NCI-H1436 treated with DMSO at 0.1 percent for 48 hours (cell line): ENCODE results near the gene JARID2.
"Not testable (repeated sequence)": the region's sequence is repeated elsewhere in the genome, so short reads cannot be mapped to it uniquely, and the experiment has no call there.

ENCODE experiments used
- DNase-seq: peaks from one replicate; lab custom pipeline; 2025; lab: John Stamatoyannopoulos, UW

The JARID2 gene

DNA sequence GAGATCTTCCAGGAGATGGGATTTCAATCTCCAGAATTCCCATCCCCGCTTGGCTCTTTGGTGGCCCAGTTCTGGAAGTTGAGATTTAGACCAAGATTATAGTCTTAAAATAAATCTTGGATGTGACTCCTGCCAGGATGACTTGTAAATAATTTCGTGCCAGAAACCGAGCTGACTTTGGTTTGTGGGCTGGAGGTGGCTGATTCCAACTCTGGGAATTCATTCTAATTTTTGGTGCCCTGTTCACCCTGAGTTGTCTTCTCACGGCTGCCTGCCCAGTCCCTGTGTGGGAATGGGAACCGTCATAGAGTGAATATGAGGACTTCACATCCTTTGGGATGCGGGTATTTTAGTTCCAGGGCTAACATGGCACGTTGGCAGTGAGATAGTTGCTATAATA is 64.8 kb downstream of the JARID2 start:
- no peak for DNase-seq

DNA sequence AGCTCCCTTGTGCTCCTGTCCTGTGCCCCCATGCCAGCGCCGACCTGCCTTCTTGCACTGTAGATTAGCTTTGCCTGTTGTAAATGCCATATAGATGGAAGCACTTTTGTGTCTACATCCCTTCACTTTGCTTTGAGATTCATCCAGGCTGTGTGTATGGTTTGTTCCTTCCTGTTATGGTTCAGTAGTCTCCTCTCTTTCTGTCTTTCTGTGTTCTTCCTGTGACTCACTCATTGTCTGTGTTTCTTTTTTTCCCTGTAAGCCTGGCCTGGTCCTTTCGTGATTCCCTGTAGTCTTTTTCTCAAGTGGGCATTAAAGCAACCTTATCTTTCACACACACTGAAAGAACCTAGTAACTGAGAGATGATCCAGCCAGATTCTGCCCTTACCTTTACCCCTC is 66.6 kb downstream of the JARID2 start:
- DNase-seq, result no peak

DNA sequence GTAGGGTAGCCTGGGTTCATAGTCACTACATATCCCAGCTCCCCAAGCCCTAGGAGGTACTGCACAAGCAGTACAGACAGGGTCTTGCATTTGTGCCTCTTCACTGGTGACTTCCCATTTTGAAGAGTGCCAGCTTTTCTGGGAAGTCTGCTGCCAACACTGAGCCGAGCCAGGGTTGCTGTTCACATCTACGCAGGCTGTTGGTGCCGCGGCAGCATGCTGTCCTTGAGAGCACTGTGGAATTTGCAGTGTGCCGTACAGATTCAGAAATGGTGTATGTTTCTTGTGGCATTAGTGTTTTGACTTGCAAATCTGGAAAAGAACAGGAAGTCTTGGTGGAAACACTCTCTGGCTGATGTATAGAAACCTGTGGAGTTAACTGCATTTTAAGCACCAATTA is 67.5 kb downstream of the JARID2 start:
- DNase-seq, result no peak

DNA sequence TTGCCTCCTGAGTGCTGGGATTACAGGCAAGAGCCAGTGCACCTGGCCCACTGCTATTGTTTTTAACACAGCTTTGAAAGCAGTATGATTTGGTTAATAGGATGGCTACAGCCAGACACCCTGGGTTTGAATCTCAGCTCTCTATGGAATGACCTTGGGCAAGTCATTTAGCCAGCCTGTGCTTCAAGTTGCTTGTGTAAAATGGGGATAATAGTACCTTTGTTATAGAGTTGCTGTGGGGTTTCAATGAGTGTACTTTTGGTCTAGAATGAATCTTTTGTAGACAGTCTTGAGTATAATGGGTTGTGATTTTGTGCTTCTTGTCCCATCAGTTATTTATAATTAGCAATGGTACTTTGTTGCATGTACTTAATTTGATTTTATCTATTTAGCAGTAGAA is 70.9 kb downstream of the JARID2 start:
- no peak for DNase-seq

DNA sequence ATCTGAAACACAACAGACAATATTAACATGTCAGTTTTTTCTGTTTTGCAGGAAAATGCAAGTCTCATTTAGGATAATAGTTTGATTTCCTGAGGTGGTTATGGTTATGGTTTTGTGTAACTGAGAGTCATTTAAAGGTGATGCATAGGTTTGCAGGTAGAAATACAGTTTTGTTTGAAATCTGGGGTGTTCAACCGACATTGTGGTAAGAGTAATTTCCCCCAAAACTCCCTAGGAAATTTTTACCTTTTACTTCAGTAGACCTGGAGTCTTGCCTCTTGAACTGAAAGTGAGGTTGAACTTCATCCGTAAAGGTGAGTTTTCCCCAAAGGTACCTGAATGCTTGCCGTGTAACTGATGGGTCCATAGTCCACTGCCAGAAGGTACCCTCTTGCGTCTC is 71.4 kb downstream of the JARID2 start:
- no peak for DNase-seq

DNA sequence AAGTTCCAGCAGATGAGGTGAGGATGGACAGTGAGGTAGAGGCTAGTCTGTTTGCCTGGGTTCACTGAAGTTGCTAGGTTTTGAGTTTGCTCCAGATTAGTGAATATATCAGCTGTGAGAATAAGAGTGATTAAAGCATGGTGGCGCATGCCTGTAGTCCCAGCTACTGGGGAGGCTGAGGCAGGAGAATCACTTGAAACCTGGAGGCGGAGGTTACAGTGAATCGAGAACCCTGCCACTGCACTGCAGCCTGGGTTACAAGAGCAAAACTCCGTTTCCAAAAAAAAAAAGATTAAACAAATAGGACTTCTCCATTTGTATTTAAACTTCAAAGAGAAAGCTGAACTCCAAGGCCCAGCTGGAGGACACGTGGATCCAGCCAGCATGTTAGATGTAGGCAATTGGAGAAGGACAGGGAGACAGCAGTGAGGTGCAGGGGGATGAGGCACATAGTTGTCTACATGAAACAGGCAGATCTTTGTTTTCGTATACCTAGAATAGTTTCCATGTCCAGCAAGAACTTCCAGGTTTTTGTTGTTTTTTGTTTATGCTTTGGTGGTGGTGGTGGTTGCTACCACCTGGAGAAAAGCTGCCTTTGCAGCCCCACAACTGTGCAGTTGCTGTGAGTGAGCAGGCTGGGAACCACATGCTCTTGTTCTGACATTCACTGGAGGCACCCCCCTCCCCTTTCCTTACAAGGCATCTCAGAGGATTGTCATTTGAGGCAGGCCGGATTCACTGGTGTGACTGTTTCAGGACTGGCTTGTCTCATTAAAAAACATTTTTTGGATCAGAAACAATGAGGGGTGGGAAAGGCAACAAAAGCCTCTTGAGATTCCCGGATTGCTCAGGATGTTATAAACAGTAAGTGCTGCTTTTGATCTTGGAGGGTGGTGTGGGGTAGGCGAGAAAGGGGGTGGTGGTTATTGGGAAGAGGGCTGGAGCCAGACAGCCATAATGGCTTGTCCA is 72.3 kb downstream of the JARID2 start:
- DNase-seq, result no peak

DNA sequence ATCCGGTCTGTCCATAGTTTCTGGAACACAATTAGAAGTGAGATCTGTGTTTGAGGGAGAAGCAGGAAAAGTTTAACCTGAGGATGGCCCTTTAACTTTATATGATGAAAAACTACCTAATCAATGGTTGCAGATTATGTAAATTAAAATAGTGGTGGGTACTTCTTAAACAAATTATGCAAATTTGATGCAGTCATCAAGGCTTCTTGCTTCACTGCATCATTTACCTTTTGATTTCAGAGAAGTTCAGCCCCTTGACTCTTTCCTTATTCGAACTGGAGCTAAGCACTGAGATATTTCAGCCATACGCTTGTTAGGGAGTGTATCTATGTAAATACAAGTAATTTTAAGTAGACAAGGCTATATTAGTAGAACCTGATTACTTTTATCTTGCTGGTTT is 73.8 kb downstream of the JARID2 start:
- DNase-seq, result no peak

DNA sequence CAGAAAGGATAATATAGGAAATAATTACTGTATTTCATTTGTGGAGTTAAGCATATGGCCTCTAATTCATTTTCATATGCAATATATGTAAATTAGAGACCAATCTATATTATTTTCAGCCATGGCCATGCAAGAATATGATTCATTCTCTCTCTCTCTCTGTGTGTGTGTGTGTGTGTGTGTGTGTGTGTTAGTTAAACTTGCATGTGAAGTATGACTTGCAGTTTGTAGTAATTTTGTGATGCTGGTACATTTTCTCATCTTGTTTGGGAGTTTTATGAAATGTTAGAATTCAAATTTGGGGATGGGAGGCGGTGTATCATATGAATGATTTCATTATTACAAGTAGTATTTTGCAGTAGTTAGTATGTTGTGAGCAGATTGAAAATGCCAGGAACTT is 74.8 kb downstream of the JARID2 start:
- no peak for DNase-seq

DNA sequence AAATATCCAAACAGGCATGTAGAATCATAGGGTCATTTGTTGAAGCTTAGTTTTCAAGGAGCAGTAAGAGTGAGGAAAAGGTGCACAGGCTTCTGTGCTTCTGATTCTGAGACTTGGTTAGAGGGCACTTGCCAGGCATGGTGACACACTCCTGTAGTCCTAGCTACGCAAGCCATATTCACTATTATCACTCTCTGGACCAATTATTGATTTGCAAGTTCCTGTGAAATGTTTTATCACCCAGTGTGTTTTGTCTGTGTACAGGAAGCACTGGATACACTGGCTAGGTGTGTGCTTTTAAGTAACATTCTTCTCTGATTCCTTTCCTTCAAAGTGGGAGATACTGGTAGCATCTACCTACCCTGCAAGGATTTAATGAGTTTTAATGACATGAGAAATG is 76.3 kb downstream of the JARID2 start:
- no peak for DNase-seq

DNA sequence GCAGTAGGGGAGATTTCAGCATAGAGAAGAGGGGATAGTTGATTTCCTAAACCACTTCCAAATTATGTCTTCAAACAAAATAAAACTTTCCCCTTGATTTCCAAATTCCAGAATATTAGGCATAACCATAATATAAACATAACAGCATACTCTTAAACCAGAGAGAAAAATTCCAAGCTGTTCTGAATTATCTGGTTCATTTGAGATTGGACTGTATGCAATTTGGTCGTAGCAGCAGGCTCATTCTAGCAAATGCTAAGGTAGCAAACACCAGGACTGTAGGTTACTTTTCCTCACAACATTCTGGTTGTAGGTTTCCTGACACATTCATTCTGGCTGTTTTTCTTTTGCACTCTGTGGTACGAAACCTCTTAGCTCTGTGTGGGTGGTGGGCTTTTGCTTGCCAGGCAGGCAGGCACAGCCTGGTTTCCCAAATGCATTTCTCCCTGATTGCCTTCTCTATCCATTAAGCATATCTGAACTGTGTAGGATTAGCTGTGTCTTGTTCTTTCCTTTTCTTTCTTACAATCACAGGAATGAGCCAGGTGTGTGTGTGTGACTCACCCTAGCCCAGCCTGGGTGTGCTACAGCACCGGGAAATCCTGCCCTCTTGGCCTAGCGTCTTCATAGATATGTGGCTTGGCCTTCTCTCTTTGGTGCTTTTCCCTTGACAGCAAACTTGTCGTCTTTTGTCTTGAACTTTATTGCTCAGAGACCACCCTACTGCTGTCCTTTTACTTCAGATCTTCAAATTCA is 77.1 kb downstream of the JARID2 start:
- DNase-seq, result no peak

DNA sequence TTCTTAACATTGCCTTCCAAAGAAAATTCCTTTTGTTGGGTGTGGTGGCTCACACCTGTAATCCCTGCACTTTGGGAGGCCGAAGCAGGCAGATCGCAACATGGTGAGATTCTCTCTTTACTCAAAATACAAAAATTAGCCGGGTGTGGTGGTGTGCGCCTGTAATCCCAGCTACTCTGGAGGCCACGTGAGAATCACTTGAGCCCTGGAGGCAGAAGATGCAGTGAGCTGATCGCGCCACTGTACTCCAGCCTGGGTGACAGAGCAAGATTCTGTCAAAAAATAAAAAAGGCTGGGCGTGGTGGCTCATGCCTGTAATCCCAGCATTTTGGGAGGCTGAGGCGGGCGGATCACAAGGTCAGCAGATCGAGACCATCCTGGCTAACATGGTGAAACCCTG is 77.7 kb downstream of the JARID2 start:
- DNase-seq, result not testable (repeated sequence)

DNA sequence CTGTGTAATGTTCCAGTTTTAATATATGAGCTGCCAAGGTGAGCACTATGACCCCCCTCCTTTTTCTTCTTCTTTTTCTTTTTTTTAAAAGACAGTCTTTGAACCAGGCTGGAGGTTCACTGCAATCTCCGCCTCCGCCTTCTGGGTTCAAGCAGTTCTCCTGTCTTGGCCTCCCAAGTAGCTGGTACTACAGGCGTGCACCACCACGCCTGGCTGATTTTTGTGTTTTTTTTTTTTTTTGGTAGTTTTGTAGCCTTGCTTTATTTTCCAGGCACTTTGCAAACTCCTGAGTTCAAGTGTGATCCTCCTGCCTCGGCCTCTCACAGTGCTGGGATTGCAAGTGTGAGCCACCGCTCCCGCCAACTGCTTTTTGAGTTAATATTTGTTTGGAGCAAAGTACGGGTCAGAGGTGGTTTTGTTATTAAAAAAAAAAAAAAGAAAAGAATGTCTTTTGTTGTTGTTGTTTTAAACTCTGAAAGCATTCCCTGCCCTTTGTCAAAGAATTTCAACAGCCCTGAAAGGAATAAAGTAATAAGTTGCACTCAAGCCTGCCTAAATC is 78.6 kb downstream of the JARID2 start:
- DNase-seq, result no peak

DNA sequence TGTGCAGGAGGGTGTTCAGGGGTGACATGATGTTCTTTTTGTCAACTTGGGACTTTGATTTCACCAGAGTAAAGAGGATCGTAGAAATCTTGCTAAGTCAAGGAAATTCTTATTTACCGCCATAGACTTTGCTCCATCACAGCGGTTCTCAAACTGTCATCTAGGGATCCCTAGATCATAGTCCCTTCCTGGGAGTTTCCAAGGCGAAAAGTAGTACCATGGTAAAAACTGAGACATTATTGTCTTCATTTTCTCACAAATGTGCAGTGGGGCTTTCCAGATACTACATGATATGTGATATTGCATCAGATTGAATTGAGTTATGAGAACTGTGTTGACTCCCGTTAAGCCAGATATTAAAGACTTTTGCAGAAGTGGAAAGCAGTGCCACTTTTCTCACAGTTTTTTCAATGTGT is 79.7 kb downstream of the JARID2 start:
- DNase-seq, result no peak

DNA sequence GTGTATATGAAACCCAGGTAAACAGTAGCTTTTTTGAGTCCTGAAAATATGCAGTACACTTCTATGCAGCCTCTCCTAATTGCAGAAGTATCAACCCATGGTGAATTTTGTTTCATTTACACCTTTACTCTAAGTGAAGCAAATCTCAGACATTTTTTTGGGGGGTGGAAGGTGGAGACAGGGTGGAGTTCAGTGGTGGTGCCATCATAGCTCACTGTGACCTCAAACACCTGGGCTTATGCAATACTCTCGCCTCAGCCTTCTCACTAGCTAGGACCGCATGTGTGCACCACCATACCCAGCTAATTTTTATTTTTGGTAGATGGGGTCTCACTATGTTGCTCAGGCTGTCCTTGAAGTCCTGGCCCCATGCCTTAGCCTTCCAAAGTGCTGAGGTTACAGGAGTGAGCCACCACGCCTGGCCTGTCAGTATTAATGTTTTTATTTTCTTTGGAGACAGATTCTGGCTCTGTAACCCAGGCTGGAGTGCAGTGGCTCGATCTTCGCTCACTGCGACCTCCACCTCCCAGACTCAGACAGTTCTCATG is 80.3 kb downstream of the JARID2 start:
- no peak for DNase-seq

DNA sequence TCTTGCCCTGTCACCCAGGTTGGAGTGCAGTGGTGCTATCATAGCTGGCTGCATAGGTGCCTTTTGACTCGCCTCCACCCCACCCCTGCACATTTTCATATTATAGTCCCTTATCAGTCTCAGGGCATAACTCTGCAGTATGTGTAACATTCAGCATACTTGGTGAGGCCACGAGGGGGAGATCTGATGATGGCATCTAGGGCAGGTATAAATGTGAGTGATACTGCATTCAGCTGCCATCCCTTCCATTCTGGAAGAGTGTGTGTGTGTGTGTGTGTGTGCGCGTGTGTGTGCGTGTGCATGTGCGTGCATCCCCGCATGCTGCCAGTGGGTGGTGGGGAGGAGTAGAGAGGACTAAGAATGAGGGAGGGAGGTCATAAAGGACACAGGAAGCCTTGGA is 81.4 kb downstream of the JARID2 start:
- no peak for DNase-seq

DNA sequence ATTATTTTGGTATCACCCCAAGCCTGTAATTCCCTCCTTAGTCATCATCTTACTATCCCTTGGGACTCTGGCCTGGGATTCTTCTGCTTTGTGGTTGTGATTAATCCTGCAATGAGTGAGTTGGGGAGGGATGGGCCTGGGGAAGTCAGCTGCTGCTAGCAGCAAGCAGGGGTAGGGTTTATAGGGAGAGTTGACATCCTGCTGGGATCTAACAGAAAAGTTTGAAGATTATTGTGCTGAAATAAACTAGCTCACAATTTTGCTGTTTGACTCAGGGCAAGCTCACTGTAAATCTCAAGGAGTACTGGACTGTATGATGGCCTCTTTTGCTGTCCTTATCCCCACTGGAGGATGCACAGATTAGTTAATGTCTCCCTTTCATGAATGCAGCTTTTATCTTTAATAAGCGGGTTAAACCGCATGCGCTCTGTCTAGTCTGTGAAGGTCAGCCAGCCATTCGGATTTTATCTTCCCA is 83.4 kb downstream of the JARID2 start:
- no peak for DNase-seq

DNA sequence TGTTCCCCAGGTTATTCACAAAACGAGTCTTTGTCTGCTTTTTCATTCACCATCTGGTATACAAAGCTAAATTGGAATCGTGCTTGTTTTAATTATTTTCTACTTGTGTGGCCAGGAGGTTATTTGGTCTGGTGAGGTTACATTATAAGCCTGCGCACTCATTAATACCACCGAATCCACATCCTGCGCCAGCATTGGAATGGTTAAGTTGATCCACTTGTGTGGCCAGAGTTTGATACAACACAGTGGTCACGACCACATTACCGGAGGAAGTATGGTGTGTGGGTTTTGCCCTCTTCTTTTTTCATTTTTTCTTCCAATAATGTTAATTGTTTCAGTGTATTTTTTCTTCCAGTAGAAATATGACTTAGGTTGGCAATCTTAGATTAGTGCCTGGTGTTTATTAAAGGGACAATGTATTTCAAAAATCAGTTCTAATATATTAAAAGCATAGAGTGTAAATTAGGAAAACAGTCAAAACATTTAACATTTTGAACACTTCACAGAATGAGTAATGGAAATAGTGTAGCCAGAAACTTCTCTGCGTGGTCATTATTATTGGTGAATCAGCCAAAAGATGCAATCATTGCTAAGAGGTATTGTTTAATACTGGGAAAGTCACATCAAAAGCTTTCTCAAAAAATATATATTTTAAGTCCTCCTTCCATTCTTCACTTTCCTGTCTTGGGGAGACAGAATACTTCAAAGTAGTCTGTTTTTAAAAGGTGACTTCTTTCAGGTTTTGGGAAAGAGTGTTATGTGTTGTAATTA is 84.5 kb downstream of the JARID2 start:
- DNase-seq, result no peak

DNA sequence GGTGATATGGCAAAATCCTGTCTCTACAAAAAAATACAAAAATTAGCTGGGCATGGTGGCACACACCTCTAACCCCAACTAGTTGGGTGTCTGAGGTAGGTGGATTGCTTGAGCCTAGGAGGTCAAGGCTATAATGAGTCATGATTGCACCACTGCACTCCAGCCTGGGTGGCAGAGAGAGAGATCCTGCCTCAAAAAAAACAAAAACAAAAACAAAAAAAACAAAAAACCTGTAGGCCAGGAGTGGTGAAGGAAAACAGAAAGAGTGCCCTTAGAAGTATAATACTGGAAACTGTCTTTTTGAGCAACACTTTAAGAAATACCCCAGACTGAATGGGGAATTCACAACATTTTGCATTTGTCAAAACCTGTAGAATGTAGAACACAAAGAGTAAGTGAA is 85.3 kb downstream of the JARID2 start:
- no peak for DNase-seq

DNA sequence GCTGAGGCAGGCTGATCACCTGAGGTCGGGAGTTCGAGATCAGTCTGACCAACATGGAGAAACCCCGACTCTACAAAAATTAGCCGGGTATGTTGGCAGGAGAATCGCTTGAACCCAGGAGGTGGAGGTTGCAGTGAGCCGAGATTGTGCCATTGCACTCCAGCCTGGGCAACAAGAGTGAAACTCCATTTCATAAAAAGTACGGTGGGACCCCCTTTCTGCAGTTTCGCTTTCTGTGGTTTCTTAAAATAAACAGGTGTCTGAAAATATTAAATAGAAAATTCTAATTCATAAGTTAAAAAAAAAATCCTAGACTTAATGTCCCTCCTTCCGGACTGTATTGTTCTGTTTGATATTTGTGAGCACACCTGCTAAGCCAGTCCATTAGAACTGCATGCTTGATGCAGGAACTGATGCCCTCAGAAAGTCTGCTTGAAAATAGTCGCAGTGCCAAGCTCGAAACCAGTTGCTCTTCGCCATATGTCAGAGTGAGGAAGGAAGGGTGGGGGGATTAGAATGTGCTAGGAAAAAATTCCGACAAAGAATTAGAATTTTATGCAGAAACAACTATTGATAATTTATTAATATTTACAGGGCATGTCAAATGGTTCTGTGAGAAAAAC is 85.9 kb downstream of the JARID2 start:
- DNase-seq, result no peak

DNA sequence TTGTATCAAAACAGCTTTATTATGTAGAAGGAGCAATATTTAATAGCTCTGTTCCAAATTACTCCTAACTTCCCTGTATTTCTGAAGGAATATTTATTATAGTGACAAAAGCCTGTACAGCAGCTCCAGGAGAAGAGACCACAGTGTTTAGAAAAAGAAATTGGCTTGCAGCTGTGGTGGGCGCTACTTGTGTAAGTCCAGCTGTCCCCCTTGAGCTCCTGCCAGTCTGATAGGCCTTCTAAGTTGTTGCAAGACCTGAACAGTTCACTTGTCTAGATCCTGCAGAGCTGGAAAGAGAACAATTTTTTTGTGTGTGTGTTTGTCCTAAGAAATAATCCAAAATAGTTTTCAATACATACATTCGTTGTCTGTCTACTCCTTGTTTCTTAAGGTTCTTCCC is 86.6 kb downstream of the JARID2 start:
- DNase-seq, result no peak

DNA sequence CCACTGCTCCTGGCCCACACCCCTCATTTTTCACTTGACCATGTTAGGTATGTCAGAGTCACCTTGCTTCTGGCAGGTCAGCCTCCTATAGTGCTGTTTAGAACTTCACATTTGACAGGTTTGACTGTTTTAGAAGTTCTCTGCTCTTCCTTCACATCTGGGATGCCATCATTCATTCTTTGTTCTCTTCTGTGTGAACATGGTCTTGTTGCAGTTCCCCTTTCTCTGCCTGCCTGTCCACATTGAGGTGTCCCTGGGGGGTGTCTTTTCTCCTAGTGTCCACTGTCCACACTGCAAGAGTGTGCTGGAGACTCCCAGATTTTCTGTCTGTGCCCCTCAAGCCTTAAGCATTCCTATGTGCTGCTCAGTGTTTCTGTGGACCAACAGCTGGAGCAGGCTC is 89.5 kb downstream of the JARID2 start:
- no peak for DNase-seq
